Central memory CD8-positive, alpha-beta T cell (primary cell): ENCODE measurements around the gene SHLD1.
"Not testable (repeated sequence)": the region's sequence is repeated elsewhere in the genome, so short reads cannot be mapped to it uniquely, and the experiment has no call there.

Source experiments
- ATAC-seq: fragments of 150-1000 bp; cut with Tn5 transposase; replicated peaks from 2 replicates; pipeline ENCODE4 v1.10.0; 2022; ENCODE audit warnings: mild to moderate bottlenecking, moderate FRiP score, moderate number of reproducible peaks; ENCODE audit not compliant: poor library complexity, severe bottlenecking; ENCODE audit errors: extremely low read depth
- DNase-seq, 2 donors: peaks; one replicate each; pipeline ENCODE4 v3.0.0; 2021; ENCODE audit warnings: low spot score in 2 of 2
- H3K27ac Mint-ChIP-seq: one replicate; pipeline ENCODE4 v1.8.0; 2022; ENCODE audit warnings: low read depth, mild to moderate bottlenecking, moderate library complexity, mixed read lengths
- H3K27me3 Mint-ChIP-seq: one replicate; pipeline ENCODE4 v1.8.0; 2022; ENCODE audit warnings: mixed read lengths
- H3K36me3 Mint-ChIP-seq: one replicate; pipeline ENCODE4 v1.8.0; 2022; ENCODE audit warnings: mild to moderate bottlenecking, moderate library complexity, mixed read lengths; ENCODE audit not compliant: insufficient read depth
- H3K4me1 Mint-ChIP-seq: one replicate; pipeline ENCODE4 v1.8.0; 2022; ENCODE audit warnings: mixed read lengths
- H3K4me3 Mint-ChIP-seq: one replicate; pipeline ENCODE4 v1.8.0; 2022; ENCODE audit warnings: mild to moderate bottlenecking, moderate library complexity, mixed read lengths
- H3K9me3 Mint-ChIP-seq: one replicate; pipeline ENCODE4 v1.8.0; 2022; ENCODE audit warnings: mixed read lengths

The SHLD1 gene

GRCh38 chr20:5749952-5750779 lies at the start of gene SHLD1:
Gene SHLD1, plus strand, starts transcription at chr20:5750401. Its CDS starts 22,465 bp downstream, at chr20:5772866.
- DNase-seq (peak; percentile 50 to 67), ATAC-seq (peak; percentile 91)
- peaks cover 10% of the 10 kb centered on the region for H3K27me3 Mint-ChIP-seq
- H3K4me3 Mint-ChIP-seq: peak within 1 kb of the TSS; percentile 87
- no peaks in the 10 kb centered on the region for H3K9me3 Mint-ChIP-seq
- H3K36me3 Mint-ChIP-seq: peaks cover 9% of the 10 kb centered on the region
- peaks cover 26% of the 10 kb centered on the region for H3K4me1 Mint-ChIP-seq
- H3K27ac Mint-ChIP-seq: peak within 1 kb of the TSS; percentile 87

GRCh38 chr20:5702339-5702738 lies 47.9 kb upstream of the SHLD1 start:
- H3K27ac Mint-ChIP-seq, H3K9me3 Mint-ChIP-seq, H3K27me3 Mint-ChIP-seq, DNase-seq, ATAC-seq, H3K36me3 Mint-ChIP-seq, H3K4me1 Mint-ChIP-seq, H3K4me3 Mint-ChIP-seq: not testable (repeated sequence)

- no peaks in the 10 kb centered on the region for H3K27me3 Mint-ChIP-seq
- no peak for DNase-seq
- ATAC-seq: no peak
- no peak overlapping the region for H3K4me3 Mint-ChIP-seq
- no peak overlapping the region for H3K27ac Mint-ChIP-seq
- no peaks in the 10 kb centered on the region for H3K9me3 Mint-ChIP-seq
- no peaks in the 10 kb centered on the region for H3K4me1 Mint-ChIP-seq
- peaks cover 4% of the 10 kb centered on the region for H3K36me3 Mint-ChIP-seq
Measured at GRCh38 chr20:5703681-5704101, 46.5 kb upstream of the SHLD1 start.

- no peak for DNase-seq
- Mint-ChIP-seq H3K4me1 (no peaks in the 10 kb centered on the region), H3K36me3 (peaks cover 4% of the 10 kb centered on the region), H3K27ac (no peak overlapping the region), H3K4me3 (no peak overlapping the region), H3K9me3 (no peaks in the 10 kb centered on the region), H3K27me3 (no peaks in the 10 kb centered on the region)
- ATAC-seq: no peak
Measured at GRCh38 chr20:5705827-5706226, 44.4 kb upstream of the SHLD1 start.

GRCh38 chr20:5706797-5707196 lies 43.4 kb upstream of the SHLD1 start:
- H3K36me3 Mint-ChIP-seq: peaks cover 4% of the 10 kb centered on the region
- DNase-seq: no peak
- no peak overlapping the region for H3K4me3 Mint-ChIP-seq
- H3K27ac Mint-ChIP-seq: no peak overlapping the region
- H3K9me3 Mint-ChIP-seq: no peaks in the 10 kb centered on the region
- H3K27me3 Mint-ChIP-seq: no peaks in the 10 kb centered on the region
- ATAC-seq: no peak
- H3K4me1 Mint-ChIP-seq: no peaks in the 10 kb centered on the region

GRCh38 chr20:5710551-5710950 lies 39.6 kb upstream of the SHLD1 start:
- ATAC-seq (no peak), DNase-seq (no peak)
- Mint-ChIP-seq H3K4me1 (peaks cover 16% of the 10 kb centered on the region), H3K9me3 (no peaks in the 10 kb centered on the region), H3K27me3 (no peaks in the 10 kb centered on the region), H3K27ac (peak overlapping the region; percentile 24), H3K36me3 (peaks cover 9% of the 10 kb centered on the region), H3K4me3 (no peak overlapping the region)

GRCh38 chr20:5714261-5715041 lies 35.8 kb upstream of the SHLD1 start:
- ATAC-seq: peak; percentile 94
- Mint-ChIP-seq H3K4me1 (peaks cover 16% of the 10 kb centered on the region), H3K4me3 (peak overlapping the region; percentile 66), H3K27ac (peak overlapping the region; percentile 98), H3K27me3 (no peaks in the 10 kb centered on the region), H3K9me3 (no peaks in the 10 kb centered on the region), H3K36me3 (peaks cover 9% of the 10 kb centered on the region)
- peak; percentile 57 to 83 for DNase-seq

- DNase-seq (no peak), ATAC-seq (no peak)
- Mint-ChIP-seq H3K27ac (peak overlapping the region; percentile 98), H3K4me3 (peak overlapping the region; percentile 66), H3K36me3 (peaks cover 9% of the 10 kb centered on the region), H3K27me3 (no peaks in the 10 kb centered on the region), H3K4me1 (peaks cover 16% of the 10 kb centered on the region), H3K9me3 (no peaks in the 10 kb centered on the region)
Measured at GRCh38 chr20:5715071-5715841, 34.9 kb upstream of the SHLD1 start.

GRCh38 chr20:5716953-5717352 lies 33.2 kb upstream of the SHLD1 start:
- Mint-ChIP-seq H3K27ac (peak overlapping the region; percentile 98), H3K36me3 (peaks cover 9% of the 10 kb centered on the region), H3K27me3 (no peaks in the 10 kb centered on the region), H3K4me1 (peaks cover 16% of the 10 kb centered on the region), H3K4me3 (no peak overlapping the region), H3K9me3 (no peaks in the 10 kb centered on the region)
- no peak for DNase-seq
- ATAC-seq: no peak

- Mint-ChIP-seq H3K4me3 (no peak overlapping the region), H3K27ac (peak overlapping the region; percentile 40), H3K4me1 (peaks cover 19% of the 10 kb centered on the region), H3K36me3 (peaks cover 11% of the 10 kb centered on the region), H3K9me3 (no peaks in the 10 kb centered on the region), H3K27me3 (no peaks in the 10 kb centered on the region)
- DNase-seq: no peak
- no peak for ATAC-seq
Measured at GRCh38 chr20:5718896-5719595, 31.2 kb upstream of the SHLD1 start.

GRCh38 chr20:5719861-5720403 lies 30.3 kb upstream of the SHLD1 start:
- peak; percentile 24 for ATAC-seq
- DNase-seq: no peak
- no peak overlapping the region for H3K27ac Mint-ChIP-seq
- peaks cover 3% of the 10 kb centered on the region for H3K36me3 Mint-ChIP-seq
- no peak overlapping the region for H3K4me3 Mint-ChIP-seq
- no peaks in the 10 kb centered on the region for H3K9me3 Mint-ChIP-seq
- no peaks in the 10 kb centered on the region for H3K27me3 Mint-ChIP-seq
- H3K4me1 Mint-ChIP-seq: peaks cover 10% of the 10 kb centered on the region

- no peak overlapping the region for H3K27ac Mint-ChIP-seq
- H3K4me1 Mint-ChIP-seq: peaks cover 5% of the 10 kb centered on the region
- no peaks in the 10 kb centered on the region for H3K9me3 Mint-ChIP-seq
- H3K27me3 Mint-ChIP-seq: no peaks in the 10 kb centered on the region
- no peak for DNase-seq
- no peak overlapping the region for H3K4me3 Mint-ChIP-seq
- ATAC-seq: no peak
- H3K36me3 Mint-ChIP-seq: peaks cover 2% of the 10 kb centered on the region
Measured at GRCh38 chr20:5720696-5721095, 29.5 kb upstream of the SHLD1 start.
